Stimulated activated CD4-positive, alpha-beta T cell treated with anti-CD3 and anti-CD28 coated beads, Interleukin-2, amount 100 ng/mL, for 24 hours (primary cell): ENCODE data around the gene INTS1.
"Not testable (repeated sequence)": the region's sequence is repeated elsewhere in the genome, so short reads cannot be mapped to it uniquely, and the experiment has no call there.

Source experiments
- DNase-seq, 2 donors: peaks; one replicate each; pipeline ENCODE4 v3.0.0-alpha.2; 2020

INTS1 gene

DNA sequence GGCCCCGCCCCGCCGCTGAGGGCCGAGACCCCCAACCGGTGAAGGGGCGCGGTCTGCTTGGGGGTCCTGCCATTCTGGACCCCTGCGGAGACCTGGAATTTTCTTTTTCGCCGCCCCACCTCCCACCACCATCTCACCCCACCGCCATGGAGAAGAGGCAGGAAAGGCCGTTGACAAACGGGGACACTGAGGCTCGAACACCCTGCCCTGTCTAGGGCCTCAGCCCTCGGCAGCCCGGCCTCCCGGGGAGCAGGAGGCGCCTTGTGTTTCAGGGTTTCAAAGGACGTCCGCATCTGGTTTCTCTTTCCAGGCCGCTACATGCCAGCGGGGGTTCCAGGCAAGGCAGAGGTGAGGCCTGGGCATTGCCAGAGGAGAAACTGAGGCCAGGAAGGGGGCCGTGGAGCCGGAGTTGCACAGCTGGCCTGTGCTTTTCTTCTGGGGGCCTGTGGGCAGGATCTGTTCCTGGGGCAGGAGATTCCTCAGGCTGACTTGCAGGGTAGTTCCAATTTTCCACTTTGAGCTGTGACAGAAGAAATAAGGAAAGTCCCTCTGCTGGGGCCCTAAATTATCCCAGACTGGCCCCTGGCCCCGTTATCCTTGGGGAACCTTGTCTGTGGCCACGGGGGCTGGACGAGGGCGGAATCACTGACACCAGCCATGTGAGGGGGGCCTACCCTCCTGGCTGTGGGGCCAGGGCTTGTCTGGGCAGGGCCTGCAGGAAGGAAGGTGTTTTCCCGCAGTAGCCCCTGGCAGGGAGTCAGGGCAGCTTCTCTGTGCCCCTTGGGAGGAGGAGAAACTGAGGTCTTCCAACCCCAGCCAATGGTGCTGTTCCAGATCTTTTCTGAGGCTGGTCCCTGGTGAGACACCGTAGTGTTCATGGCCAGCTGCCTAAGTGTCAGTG lies 44.0 kb downstream of the INTS1 start:
- DNase-seq: no peak

DNA sequence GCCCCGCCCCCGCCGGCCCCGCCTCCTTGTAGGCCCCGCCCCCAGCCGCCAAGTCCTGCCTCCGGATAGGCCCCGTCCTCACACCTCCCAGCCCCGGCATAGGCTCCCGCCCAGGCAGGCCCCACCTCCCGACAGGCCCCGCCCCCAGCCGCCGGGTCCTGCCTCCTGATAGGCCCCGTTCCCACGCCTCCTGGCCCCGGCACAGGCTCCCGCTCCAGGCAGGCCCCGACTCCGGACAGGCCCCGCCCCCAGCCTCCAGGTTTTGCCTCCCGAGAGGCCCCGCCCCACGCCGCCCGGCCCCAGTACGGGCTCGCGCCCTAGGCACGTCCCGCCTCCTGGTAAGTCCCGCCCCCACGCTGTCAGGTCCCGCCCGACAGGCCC lies 44.7 kb downstream of the INTS1 start:
- DNase-seq: peak; percentile 96 to 98

DNA sequence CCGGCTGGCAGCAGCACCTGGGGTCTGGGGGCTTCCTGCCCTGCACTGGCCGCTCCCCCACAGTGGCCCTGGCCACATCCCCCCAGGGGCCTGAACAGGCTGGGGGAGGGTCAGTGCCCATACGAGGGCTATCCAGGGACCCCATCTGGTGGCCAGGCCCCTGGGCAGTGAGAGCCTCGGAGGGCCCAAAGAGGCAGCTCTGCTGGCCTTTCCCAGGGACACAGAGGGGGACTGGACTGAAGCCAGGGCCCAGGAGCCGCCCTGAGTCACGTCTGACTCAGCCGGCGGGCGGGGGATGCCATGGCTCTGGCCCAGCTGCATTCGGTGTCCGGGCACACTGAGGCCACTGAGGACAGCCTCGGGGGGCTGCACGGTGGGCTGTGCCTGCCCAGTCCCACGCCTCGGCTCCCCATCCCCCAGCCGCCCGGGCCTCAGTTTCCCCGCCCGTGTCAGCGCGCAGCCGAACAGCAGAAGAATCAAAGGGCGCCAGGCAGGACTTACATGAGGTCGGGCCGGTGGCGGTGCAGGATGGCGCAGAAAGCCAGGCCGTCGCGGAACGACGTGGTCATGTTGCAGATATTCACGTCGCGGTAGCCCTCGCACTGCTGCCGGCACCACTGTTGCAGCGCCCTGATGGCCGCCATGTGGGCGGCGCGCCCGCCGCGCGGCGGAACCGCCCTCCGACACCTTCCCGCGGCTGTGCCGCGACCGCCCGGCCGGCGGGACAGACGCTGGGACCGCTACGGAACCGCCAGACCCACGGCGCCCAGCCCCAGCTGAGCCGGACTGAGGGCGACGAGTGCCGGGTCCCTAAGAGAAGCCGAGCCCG lies 45.3 kb downstream of the INTS1 start, which contains the start of gene MICALL2:
Gene MICALL2, minus strand, starts transcription at position 788 of the 829 bp plus-strand sequence. Its CDS starts 144 bp downstream, at position 644.
- DNase-seq: peak; percentile 40 to 50

DNA sequence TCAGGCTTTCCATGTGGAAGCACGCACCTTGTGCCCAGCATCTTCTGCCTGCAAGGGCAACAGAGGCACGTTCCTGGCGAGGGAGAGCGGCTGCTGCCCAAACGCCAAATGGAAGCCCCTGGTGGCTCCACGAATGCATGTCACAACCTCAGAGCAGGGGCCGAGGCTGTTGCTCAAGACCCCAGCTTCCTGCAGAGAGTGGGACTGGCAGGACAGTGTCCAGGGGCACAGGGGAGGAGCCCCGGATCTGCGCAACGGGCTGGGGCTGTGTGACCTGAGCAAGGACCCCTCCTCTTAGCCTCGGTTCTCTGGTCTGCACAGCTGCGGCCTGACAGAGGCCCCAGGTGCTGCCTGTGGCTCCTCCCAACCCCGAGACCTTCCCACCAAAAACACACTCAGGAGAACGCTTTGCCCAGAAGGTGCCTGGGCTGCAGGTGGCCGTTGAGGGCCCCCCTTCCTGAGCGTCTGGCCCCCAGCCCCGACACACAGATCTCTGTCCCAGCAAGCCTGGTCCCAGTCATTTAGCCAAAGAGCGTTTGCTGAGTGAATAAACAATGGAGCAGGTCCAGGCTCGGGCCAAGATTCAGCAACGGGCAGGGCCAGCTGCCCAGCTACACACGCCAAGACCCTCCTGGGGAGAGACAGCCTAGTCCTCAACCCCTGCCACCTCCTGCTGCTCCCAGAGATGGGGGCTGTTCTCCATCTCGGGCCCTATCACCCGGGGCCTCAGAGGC lies 46.1 kb downstream of the INTS1 start:
- DNase-seq: no peak

DNA sequence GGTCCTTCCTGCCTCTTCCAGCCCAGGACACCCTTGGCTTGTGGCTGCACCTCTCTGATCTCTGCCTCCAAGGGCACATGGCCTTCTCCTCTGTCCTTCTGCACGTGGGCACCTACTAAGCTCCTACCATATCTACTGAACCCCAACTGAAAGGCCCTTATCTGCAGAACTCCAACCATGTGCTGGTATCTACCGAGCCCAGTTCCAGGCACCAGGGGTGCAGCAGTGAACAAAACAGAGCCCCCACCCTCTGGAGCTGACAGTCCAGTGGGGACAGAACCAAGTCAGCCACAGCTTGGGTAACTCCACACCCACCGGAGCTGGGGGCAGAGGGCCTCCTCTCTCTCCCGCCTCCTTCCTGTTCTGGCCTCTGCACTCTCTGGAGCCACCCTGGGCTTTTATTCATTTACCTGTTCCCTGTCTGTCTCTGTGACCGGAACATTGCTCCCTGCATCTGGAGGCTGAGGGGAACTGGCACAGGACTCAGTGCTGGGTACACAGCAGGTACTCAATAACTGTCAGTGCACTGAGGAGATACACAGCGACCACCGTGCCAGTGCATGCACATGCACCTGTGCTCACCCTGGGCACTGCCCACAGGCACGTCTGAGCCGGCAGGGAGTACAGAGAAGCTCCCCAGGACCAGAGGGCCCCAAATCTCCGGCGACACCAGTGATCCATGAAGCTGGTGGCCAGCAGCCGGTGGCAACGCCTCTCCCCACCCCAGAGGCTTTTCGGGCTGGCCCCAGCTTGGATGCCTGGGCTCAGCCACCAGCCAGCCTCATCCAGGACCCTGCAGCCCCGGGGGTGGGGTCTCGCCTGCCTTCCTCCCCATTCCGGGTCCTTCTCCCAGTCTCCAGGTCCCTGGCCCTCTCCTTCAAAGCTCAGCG lies 46.9 kb downstream of the INTS1 start:
- no peak for DNase-seq

DNA sequence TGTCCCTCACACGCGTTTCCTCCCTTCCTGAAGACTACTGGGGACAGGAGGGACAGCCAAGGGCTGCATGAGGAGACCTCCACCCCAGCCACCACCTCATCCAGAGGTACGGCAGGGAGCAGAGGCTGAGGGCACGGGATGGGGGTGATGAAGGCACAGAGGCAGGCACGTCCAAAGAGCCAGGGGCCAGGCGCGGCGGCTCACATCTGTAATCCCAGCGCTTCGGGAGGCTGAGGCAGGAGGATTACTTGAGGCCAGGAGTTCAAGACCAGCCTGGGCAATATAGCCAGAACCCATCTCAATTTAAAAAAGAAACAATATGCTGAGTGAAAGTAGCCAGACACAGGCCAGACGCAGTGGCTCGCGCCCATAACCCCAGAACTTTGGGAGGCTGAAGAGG lies 48.2 kb downstream of the INTS1 start:
- no peak for DNase-seq

DNA sequence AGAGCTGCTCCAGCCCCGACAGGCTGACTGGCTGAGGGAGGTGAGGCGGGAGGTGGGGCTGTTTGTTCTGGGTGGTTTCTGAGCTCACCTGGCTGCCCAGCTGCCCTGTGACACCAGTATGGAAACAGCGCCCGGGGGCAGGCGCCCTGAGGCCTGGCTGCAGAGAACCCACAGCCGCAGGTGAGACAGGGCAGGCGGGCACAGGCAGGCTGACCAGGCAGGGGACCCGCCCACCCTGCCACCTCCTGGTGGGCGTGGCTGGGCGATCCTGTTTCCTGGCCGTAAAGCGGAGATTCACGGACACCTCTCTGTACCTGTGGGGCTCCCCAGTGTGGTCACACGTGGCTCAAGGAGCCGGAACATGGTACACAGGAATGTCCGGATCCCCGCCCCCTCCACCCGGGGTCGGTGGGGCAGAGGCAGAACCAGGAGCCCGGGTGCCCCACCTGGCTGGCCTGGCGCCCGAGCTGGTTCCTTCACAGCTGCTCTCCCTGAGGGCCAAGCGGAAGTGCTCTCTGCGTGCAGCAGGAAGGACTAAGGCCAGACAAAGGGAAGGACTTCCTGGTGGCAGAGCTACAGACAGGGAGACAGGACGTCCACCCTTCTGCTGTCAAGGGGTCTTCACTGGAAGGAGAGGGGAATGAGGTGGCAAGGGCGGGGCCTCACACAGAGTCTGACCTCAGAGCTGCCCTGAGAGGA lies 48.8 kb downstream of the INTS1 start:
- DNase-seq: no peak

DNA sequence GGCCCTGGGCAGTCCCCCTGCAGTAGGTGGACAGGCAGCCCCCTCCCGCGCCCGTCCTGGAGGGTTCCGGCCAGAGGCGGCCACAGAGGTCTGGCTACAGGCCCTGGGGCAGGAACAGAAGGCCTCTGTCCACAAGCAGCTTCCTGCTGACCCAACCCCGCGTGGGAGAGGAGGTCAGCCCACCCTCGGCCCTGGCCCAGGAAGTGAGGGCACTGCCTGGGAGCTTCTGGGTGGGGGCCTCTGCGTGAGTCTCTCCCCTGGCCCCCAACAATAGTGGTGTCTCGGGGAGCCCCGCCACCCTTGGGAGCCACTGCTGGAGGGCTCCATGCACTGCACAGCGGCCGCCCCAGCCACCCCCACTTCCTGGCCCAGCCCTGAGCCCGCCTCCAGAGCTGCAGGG lies 49.6 kb downstream of the INTS1 start:
- DNase-seq: no peak

DNA sequence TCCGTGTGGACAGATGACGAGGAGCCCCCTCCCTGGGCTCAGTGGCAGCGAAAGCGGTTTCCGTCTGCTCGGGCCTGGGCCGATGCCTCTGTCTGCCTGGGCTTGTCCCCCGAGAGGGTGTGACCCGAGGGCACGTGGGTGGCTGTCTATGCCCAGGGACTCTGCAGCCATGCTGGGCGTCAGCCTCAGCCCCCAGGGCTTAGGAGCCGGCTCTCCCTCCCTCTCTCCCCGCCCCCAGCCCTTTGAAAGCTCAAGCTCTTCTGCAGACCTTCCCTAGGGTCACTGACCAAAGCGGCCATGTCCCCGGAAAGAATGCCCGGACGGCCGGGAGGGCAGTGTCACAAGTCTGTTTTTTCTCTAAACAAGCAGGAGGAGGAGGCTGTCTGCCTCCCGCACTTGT lies 52.0 kb downstream of the INTS1 start:
- DNase-seq: no peak

DNA sequence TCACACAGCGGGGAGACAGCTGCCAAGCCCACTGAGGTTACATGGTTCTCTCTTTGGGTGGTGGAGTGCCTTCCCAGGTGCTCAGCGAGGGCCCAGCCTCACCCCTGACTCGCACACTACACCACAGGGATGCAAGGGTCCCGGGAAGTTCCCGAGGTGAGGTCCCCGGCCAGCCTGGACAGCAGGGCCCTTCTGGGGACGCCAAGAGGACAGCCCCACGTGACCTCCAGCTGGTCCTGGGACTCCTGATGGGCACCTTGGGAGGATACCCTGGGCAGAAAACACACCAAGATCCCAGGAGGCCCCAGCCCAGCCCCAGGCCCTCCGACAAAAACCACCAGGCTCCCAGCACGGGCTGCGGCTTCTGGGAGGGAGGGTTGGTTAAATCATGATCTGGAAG lies 53.2 kb downstream of the INTS1 start:
- DNase-seq: no peak

DNA sequence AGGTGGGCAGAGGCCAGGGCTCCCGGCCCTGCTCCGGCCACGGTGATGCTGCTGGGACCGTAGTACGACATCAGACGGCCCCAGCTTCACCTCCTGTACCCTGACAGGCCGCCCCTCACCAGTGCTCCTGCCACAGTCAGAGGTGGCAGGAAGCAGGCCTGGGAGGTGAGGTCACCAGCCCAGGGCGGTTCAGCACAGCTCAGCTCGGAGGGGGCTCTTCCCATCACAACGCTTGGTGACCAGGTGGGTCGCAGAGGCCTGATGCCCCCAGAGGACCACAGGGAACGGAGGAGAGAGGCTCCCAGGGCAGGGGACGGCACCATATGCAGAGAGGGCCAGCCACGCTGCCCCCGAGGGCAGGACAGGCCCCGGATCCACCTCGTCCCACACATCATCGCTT lies 53.8 kb downstream of the INTS1 start:
- DNase-seq: no peak

DNA sequence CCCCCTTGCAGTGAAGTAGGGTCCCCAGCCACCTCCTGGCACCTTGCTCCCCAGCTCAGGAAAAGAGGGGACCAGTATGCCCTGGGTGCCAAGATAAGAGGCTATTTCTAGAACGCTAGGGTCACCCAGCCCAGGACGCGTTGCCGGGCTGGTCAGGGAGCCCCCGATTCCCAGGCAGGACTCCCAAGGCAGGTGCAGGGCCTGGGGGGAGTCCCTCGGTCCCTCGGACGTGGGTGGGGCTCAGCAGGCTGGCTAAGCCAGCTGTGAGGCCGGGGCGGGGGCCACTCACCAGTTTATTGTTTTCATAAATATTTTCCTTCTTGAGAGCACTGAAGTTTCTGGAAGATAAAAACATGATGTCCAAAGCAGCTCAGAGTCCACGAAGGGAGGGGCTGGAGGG lies 54.2 kb downstream of the INTS1 start:
- DNase-seq: no peak

DNA sequence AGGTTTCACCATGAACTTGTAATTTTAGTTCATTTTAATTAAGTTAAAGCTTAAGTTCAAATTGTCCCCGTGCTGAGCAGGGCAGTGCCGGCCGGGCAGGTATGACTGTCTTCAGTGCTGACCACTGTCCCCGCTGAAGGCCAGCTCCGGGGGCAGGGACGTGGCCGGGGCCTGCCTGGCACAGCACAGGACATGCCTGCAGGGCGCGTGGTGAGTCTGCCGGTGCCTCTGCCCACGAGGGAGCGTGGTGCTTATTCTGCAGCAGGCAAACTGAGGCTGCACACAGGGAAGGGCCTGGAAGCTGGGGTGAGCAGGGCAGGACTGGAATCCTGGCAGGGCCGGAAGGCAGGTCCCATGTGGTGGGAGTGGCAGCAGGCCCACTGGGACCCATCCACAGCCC lies 54.7 kb downstream of the INTS1 start:
- DNase-seq: no peak

DNA sequence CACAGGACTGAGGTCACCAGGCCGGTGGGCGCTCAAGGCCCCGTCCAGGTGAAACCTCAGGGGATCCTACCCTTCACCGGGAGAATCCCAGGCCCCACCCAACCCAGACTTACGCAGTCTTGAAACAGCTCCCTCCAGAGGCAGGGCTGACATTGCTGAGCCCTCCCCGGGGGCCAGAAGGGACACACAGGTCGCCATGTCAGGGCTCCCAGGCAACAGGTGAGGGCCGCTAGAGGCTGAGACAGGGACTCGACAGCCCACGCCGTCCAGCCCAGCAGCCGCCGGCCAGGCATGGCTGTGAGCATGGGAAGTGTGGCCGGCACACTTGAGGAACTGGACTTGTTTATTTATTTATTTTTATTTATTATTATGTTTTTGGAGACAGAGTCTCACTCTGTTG lies 55.2 kb downstream of the INTS1 start:
- no peak for DNase-seq

DNA sequence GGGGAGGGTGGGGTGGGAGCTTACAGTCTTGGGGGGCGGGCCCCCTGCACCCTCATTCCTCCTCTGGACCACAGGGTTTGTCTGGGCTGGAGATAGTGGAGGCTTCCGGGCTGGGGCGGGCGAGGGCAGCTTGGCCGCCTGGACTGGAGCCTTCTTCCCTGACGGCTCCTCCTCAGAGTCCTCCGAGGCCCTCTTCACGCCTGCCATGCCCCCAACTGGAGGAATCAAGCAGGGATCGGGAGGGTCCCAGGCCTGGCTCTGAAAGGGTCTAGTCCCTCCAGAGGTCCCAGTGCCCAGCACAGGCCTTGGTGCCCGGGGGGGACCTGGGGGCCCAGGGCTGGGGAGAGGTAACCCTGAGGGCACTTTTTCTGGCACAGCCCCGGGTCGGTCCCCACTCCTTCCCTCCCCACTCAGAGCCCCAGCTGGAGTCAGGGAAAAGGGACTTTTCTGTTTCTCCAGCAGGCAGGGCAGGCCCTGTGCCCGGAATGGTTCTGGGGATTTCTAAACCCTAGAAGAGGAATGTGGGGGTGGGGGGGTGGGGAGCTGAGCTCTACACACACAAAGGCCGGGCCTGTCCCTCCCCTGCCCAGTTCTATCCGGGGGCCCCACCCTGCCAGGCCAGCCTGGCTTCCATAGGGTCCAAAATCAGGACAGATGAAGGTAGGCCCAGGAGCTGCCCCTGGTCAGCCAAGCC lies 56.5 kb downstream of the INTS1 start:
- no peak for DNase-seq

DNA sequence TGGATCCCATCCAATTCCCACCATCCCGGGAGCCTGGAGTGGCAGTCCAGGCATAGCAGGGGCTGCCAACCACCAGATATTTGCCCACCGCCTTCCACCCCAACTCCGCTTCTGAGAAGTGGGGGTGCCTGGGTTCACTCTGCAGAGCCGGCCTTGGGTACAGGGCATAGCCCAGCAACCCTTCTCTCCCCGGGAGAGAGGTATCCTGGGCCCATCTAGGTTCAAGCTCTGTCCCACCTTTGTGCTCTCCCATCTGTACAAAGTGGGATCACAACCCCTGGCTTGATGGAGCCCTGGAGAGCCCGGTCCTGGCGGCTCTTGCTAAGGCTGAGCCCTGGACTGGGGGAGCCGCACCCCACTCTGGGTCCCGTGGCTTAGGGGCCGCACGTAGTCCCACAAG lies 57.1 kb downstream of the INTS1 start:
- no peak for DNase-seq

DNA sequence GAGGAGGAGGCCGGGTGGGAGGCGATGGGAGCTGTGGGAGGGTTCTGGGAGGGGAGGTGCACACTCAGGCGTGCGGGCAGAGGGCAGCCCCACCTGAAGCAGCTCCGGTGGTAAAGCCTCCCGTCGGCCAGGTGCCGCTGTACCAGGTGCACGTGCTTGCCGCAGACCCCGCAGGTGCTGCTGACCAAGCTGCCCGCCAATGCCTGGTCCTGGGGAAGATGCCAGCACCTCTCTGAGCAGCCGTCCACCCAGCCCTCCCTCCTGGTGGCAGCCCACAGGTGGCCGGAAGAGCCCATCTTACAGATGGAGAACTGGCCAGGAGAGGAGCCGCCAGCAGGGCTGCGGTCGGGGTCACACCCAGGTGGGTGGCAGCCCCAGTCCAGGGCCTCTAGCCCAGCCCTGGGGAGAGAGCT lies 57.6 kb downstream of the INTS1 start:
- no peak for DNase-seq

DNA sequence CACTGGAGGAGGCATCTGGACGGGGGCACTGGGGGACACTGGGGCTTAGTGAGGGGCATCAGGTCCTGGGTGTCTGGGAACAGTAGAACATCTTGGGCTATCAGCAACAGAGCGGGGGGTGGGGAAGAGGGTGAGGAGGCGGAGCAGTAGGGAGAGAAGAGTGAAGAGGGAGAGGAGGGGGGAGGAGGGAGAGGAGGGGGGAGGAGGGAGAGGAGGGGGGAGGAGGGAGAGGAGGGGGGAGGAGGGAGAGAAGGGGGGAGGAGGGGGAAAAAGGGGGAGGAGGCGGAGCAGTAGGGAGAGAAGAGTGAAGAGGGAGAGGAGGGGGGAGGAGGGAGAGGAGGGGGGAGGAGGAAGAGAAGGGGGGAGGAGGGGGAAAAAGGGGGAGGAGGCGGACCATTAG lies 58.2 kb downstream of the INTS1 start:
- not testable (repeated sequence) for DNase-seq

DNA sequence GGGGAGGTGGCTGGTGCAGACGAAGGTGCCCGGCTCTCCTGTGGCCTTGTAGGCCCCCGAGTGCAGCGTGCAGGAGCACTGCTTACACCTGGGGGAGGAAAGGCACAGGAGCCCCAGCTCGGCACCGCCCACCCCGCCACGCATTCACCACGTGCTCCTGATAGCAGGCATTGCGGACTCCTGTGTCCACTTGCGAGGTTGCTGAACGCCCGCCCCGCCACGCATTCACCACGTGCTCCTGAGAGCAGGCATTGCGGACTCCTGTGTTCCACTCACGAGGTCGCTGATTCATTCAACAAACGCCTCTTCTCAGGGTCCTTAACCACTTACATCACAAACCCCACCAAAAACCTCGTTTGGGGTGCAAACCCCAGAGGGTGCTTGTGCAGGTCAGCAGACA lies 58.8 kb downstream of the INTS1 start:
- DNase-seq: no peak

DNA sequence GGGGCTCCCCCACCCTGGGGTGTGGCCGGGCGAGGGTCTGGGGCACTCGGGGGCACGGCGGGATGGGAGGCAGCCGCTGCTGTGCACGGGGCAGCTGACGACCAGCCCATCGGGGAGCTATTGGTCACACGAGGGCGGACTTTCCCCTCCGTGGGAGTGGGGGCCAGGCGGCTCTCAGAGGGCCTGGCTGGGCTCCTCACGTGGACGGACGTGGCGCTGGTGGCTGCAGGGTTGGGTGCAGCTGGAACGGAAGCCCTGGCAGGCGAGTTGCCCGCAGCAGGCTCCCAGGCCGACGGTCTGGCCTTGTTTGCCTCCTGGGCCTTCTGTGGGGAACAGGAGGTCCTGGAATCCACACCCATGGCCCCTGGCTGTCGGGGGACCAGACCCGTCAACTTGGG lies 59.3 kb downstream of the INTS1 start:
- no peak for DNase-seq
